Stimulated activated effector memory CD8-positive, alpha-beta T cell treated with anti-CD3 and anti-CD28 coated beads, Interleukin-12 subunit alpha, Interleukin-12 subunit beta, amount 100 ng/mL, for 72 hours (primary cell): ENCODE data around the gene PKN3.
"Not testable (repeated sequence)": the region's sequence is repeated elsewhere in the genome, so short reads cannot be mapped to it uniquely, and the experiment has no call there.

ENCODE experiments used
- ATAC-seq: fragments of 150-1000 bp; cut with Tn5 transposase; 2 replicates; pipeline ENCODE4 v1.10.0; 2021
- DNase-seq, 2 donors: peaks; one replicate each; pipeline ENCODE4 v3.0.0; 2021 to 2022; ENCODE audit warnings: low spot score in 2 of 2
- H3K27ac Mint-ChIP-seq: one replicate; pipeline ENCODE4 v1.8.0; 2022; ENCODE audit warnings: mild to moderate bottlenecking, mixed read lengths
- H3K36me3 Mint-ChIP-seq: one replicate; pipeline ENCODE4 v1.8.0; 2022; ENCODE audit warnings: mild to moderate bottlenecking, mixed read lengths
- H3K4me1 Mint-ChIP-seq: one replicate; pipeline ENCODE4 v1.8.0; 2022; ENCODE audit warnings: mixed read lengths
- H3K4me3 Mint-ChIP-seq: one replicate; pipeline ENCODE4 v1.8.0; 2022; ENCODE audit warnings: mild to moderate bottlenecking, mixed read lengths
- H3K9me3 Mint-ChIP-seq: one replicate; pipeline ENCODE4 v1.8.0; 2022; ENCODE audit warnings: mixed read lengths

PKN3 gene

DNA sequence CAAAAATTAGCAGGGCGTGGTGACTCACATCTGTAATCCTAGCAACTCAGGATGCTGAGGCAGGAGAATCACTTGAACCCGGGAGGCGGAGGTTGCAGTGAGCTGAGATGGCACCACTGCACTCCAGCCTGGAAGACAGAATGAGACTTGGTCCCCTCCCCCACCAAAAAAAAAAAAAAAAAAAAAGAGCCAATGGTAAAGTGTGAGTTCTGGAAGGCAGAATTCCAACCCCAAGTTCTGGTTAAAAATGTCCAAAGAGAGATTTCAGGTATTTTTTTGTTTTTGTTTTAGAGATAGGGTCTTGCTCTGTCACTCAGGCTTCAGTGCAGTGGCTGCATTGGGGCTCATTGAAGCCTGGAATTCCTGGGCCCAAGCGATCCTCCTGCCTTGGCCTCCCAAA is 14.8 kb upstream of the PKN3 start:
- ATAC-seq (no peak), DNase-seq (no peak)
- H3K4me1 Mint-ChIP-seq, result peaks cover 53% of the 10 kb centered on the region
- no peaks in the 10 kb centered on the region for H3K9me3 Mint-ChIP-seq
- peak overlapping the region; percentile 89 for H3K27ac Mint-ChIP-seq
- peak overlapping the region; percentile 97 for H3K4me3 Mint-ChIP-seq
- H3K36me3 Mint-ChIP-seq, result peaks cover 63% of the 10 kb centered on the region

DNA sequence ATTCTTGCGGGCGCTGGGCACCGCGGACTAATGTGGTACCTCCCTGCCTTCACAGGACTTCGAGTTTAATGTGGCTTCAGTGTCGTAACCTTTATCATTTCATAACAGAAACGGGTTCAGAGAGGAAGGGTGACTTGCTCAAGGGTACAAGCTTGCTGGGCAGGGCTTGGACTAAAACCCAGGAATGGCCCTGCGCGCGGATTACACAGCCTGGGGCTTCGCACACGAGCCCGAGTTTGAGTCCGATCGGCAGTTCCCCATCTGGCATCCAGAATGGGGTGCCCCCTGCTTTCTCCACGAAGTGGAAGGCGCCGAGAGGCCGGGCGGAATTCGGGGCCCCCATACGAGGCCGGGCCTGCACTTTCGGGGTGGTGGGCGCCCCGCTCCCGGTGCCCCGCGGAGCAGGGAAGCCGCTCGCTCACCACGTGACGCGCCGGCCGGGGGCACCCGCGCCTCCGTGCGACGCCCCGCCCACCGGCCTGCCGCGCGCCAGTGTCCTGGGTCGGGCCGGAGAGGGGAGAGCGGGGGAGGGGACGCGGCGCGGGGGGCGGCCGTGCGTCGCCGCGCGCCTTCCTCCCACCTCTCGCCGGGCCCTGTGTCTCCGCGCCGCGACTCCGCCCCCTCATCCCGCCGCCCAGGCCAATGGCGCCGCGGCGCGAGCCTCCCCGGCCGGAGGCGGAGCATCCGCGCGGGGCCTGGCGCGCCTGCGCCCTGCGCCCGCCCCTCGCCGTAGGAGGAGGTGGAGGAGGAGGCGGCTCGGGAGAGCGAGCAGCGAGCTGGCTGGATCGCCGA is 13.6 kb upstream of the PKN3 start, which contains the start of gene SET:
SET (plus strand) TSS at position 722 of the 792 bp plus-strand sequence. CDS start 361 bp downstream, outside the sequence.
- Mint-ChIP-seq H3K36me3 (peaks cover 69% of the 10 kb centered on the region), H3K4me3 (peak within 1 kb of the TSS; percentile 97), H3K9me3 (no peaks in the 10 kb centered on the region), H3K27ac (peak within 1 kb of the TSS; percentile 93), H3K4me1 (peaks cover 53% of the 10 kb centered on the region)
- DNase-seq (peak; percentile 93 to 95), ATAC-seq (peak; percentile 82)

- H3K4me1 Mint-ChIP-seq, result peaks cover 52% of the 10 kb centered on the region
- ATAC-seq (peak; percentile 1), DNase-seq (no peak)
- H3K36me3 Mint-ChIP-seq, result peaks cover 70% of the 10 kb centered on the region
- peak overlapping the region; percentile 97 for H3K4me3 Mint-ChIP-seq
- H3K27ac Mint-ChIP-seq, result peak overlapping the region; percentile 89
- no peaks in the 10 kb centered on the region for H3K9me3 Mint-ChIP-seq
These were observed 13.0 kb upstream of the PKN3 start for GRCh38 chr9:128689293-128689774.

DNA sequence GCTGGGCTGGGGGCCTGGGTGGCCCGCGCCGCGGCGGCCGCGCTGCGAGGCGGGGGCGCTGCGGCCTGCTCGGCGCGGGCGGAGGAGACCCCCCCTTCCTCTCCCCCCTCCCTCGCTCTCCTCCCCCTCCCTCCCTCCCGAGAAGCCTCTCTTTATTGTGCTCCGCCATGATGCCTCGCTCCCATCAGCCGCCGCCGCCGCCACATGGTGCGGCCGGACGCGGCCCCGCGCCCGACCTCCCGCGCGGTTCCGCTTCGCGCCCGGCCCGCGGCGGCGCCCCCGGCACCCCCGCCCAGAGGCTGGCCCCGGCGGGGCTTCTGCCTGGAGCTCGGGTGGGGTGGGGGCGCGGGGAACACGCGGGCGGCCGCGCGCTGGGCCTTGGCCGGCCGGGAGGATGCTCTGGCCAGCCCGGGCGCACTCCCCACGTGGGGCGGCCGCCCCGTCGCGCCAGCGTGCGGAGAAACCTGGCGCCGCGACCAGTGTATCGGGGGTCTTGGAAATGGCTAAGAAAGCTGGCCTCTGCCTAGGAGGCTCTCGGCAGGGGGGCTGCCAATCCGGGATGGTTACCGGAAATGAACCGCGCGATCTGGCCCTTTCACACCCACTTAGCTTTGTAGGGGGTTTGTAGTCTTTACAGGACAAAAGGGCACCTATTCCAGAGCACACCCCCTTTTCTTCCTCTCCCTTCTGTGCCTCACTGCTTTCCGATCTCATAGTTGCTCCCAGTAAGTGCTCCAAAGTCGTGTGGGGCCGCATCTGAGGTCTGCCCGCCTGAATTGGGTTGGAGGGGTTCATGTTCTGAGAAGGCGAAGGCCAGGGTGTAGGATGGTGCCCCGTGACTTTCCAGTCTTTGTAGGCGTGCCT is 12.3 kb upstream of the PKN3 start:
- Mint-ChIP-seq H3K36me3 (peaks cover 70% of the 10 kb centered on the region), H3K4me3 (peak overlapping the region; percentile 97), H3K4me1 (peaks cover 45% of the 10 kb centered on the region), H3K9me3 (no peaks in the 10 kb centered on the region), H3K27ac (peak overlapping the region; percentile 93)
- DNase-seq, result no peak
- ATAC-seq, result peak; percentile 1

- DNase-seq (no peak), ATAC-seq (no peak)
- Mint-ChIP-seq H3K27ac (peak overlapping the region; percentile 93), H3K4me1 (peaks cover 39% of the 10 kb centered on the region), H3K36me3 (peaks cover 70% of the 10 kb centered on the region), H3K9me3 (no peaks in the 10 kb centered on the region), H3K4me3 (peak overlapping the region; percentile 90)
These were observed 11.6 kb upstream of the PKN3 start for GRCh38 chr9:128690684-128691034.

GRCh38 chr9:128693738-128694137 is 8.6 kb upstream of the PKN3 start:
- peaks cover 20% of the 10 kb centered on the region for H3K4me1 Mint-ChIP-seq
- peak overlapping the region; percentile 40 for H3K27ac Mint-ChIP-seq
- not testable (repeated sequence) for H3K4me3 Mint-ChIP-seq, H3K9me3 Mint-ChIP-seq, ATAC-seq, DNase-seq
- peaks cover 75% of the 10 kb centered on the region for H3K36me3 Mint-ChIP-seq

- no peak for ATAC-seq
- Mint-ChIP-seq H3K4me3 (no peak overlapping the region), H3K9me3 (no peaks in the 10 kb centered on the region), H3K36me3 (peaks cover 75% of the 10 kb centered on the region), H3K27ac (no peak overlapping the region), H3K4me1 (peaks cover 20% of the 10 kb centered on the region)
- DNase-seq, result no peak
These were observed 8.0 kb upstream of the PKN3 start for GRCh38 chr9:128694344-128694743.

GRCh38 chr9:128696923-128697707 is 5.2 kb upstream of the PKN3 start:
- Mint-ChIP-seq H3K36me3 (peaks cover 58% of the 10 kb centered on the region), H3K4me3 (no peak overlapping the region), H3K4me1 (peaks cover 20% of the 10 kb centered on the region), H3K9me3 (no peaks in the 10 kb centered on the region), H3K27ac (peak overlapping the region; percentile 12)
- ATAC-seq (no peak), DNase-seq (no peak)

DNA sequence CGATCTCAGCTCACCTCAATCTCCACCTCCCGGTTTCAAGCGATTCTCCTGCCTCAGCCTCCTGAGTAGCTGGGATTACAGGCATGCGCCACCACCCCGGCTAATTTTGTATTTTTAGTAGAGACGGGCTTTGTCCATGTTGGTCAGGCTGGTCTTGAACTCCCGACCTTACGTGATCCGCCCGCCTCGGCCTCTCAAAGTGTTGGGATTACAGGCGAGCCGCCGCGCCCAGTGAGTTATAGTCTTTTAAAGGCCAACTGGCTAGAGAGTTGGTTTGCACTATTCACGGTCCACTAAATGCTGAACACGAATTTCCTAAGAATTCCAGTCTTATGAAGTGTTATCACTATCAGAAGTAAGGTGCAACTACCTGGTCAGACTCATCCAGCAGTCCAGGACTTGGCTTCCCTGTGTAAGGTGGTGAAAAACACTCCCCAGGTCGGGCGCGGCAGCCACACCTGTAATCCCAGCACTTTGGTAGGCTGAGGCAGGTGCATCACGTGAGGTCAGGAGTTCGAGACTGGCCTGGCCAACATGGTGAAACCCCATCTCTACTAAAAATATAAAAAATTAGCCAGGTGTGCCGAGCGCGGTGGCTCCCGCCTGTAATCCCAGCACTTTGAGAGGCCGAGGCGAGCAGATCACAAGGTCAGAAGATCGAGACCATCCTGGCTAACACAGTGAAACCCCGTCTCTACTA is 3.1 kb upstream of the PKN3 start:
- H3K27ac Mint-ChIP-seq, ATAC-seq, H3K4me3 Mint-ChIP-seq, DNase-seq, H3K9me3 Mint-ChIP-seq: not testable (repeated sequence)
- Mint-ChIP-seq H3K4me1 (peaks cover 20% of the 10 kb centered on the region), H3K36me3 (peaks cover 45% of the 10 kb centered on the region)

DNA sequence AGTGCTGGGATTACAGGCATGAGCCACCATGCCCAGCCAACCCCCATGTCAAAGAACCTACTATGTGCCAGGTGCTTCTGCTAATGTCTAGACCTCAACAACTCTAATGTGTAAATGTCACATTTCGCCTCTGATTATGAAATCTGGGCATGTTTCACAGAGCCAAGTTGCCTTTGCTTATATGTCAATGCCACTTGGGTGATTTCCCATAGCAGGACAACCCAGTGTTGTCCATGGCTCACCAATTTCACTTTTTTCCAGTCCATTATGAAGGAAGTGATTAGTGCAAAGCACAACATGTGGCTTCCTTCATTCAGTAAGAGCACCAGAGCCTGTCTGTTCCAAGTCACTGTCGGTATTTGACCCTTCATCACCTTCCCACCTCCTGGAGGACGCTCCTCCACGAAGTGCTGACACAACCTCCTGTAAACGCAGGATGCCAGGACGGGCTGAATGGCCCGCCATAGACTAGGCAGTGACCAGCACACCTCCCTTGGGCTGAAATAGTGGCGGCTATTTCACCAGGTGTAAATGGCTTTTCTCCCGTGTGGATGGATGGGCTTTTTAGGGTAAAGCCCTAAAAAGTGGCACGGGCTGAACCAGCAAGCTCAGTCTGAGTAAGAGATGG is 962 bp upstream of the PKN3 start:
- Mint-ChIP-seq H3K9me3 (no peaks in the 10 kb centered on the region), H3K4me3 (peak overlapping the region; percentile 74), H3K4me1 (peaks cover 20% of the 10 kb centered on the region), H3K36me3 (peaks cover 24% of the 10 kb centered on the region), H3K27ac (no peak overlapping the region)
- ATAC-seq (no peak), DNase-seq (no peak)

- Mint-ChIP-seq H3K4me3 (peak overlapping the region; percentile 74), H3K36me3 (peaks cover 12% of the 10 kb centered on the region), H3K4me1 (peaks cover 20% of the 10 kb centered on the region), H3K9me3 (no peaks in the 10 kb centered on the region), H3K27ac (peak overlapping the region; percentile 34)
- DNase-seq (no peak), ATAC-seq (peak; percentile 44)
These were observed 779 bp downstream of the PKN3 start for GRCh38 chr9:128702949-128703615.

DNA sequence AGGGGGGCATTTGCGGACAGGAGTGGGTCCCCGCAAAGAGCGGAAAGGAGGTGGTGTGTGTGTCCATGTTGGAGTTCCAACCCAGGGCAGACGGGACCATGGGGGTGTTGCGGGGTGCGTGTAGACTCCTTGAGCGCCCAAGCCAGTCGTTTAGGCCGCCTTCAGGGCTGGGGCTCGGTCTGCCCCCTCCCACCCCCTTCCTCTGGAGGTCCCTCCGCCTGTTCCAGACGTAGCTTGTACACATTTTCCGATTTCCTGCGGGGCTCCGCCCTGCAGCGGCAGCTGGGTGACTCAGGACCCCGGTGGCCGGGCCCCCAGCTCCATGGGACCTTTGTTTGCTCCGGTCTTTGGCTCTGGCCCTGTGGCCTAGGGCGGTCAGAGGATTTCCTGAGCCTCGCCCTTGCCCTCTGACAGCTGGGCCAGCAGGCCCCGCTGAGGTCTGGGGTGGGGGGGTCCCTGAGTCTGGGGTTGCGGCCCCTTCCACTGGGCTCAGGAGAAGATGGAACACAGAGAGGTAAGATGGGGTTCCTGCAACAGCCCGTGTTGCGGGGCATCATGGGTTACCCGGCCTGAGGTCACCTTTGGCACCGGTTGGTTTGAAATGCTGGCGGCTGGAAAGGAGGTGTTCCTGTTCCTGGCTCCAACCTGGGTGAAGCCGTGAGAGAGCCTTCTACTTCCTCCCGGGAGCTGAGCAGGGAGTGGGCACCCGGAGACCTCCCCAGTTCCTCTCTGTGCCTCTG is 1.5 kb downstream of the PKN3 start:
- Mint-ChIP-seq H3K27ac (peak overlapping the region; percentile 34), H3K4me1 (peaks cover 20% of the 10 kb centered on the region), H3K4me3 (peak overlapping the region; percentile 74), H3K9me3 (no peaks in the 10 kb centered on the region), H3K36me3 (peaks cover 12% of the 10 kb centered on the region)
- no peak for DNase-seq
- no peak for ATAC-seq

- Mint-ChIP-seq H3K36me3 (peaks cover 12% of the 10 kb centered on the region), H3K4me1 (peaks cover 20% of the 10 kb centered on the region), H3K27ac (no peak overlapping the region), H3K4me3 (no peak overlapping the region), H3K9me3 (no peaks in the 10 kb centered on the region)
- no peak for ATAC-seq
- no peak for DNase-seq
These were observed 2.0 kb downstream of the PKN3 start for GRCh38 chr9:128704356-128704670.
